ENCODE results near the gene VSIG10L. TPM values are rescaled to one million over a fixed set of nuclear protein-coding genes. Genes with fewer than 3 reads are reported as not detected.

The VSIG10L gene
- total and polyA plus RNA-seq, 9 donors: 0.49 to 1.7 (median 1.2) TPM

DNA sequence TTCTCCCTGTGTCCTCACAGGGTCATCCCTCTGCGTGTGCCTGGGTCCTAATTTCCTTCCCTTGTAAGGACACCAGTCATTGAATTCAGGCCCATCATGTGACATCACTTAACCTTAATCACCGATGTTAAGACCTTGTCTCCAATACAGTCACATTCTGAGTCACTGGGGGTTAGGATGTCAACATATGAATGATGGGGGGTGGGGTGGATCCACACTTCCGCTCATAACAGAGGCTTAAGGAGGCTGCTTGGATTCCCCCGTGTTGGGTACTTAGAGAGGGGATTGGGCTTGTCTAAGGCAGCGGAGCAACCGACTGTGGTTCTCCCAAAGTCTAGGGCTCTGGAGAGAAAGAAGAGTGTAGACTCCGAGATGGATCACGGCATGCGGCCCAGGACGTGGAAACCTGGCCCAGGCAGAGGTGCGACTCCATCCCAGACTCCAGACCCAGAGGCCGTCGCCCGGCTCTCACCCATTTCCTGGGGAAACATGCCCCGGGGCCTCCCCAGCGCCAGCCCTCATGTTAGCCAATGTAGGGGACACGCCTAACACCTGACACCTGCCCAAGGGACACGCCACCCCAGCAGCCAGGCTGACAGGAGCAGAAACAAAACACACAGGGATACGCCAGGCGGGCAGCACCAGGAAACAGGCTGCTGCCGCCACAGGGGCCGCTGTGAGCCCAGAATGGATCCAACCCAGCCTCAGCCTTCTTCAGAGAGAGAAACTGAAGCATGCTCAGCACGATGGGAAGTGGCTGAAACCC, 47.5 kb downstream of the VSIG10L start:
- Histone ChIP-seq H3K4me1 (ENCODE audit: control insufficient read depth, insufficient read depth, low read length) (peaks cover 3% of the 10 kb centered on the region), H3K36me3 (ENCODE audit: control insufficient read depth, insufficient read depth, low read length) (no peaks in the 10 kb centered on the region), H3K4me3 (ENCODE audit: low read length) (no peak overlapping the region), H3K27ac (ENCODE audit: low read length) (no peak overlapping the region), H3K9me3 (replicated peaks; ENCODE audit: control insufficient read depth, low read depth, low read length) (no peaks in the 10 kb centered on the region), H3K27me3 (ENCODE audit: control insufficient read depth, insufficient read depth, low read length) (peaks cover 9% of the 10 kb centered on the region)
- 74% methylated on average over 22 of the region's 23 CpGs for WGBS (ENCODE audit: insufficient coverage)
- no peak for DNase-seq

DNA sequence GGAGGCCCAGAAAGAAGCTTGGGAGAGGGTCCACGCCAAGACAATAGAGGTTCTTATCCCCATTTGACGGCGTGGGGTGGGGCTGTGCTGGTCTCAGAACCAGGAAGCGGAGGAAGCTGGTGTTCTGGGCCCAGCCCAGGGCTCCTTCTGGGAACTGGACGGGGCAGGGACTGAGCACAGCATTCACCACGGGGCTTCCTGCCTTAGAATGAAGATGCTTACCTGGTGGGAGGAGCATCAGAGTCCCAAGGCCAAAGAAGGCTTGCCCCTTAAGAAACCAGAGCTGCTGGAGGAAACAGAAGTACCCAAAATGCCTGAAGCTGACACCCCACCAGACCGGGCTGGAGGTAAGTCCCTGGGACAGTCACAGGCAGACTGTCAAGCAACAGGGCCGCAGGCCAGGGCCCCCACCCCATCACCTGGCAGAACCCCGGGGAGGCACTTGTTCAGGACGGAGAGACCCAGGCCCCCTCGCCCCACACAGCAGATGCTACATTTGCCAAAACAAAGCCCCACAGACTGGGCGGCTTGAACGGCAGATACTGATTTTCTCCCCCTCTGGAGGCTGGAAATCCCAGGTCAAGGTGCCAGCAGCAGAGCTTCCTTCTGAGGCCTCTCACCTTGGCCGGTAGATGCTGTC, 48.2 kb downstream of the VSIG10L start:
- Histone ChIP-seq H3K36me3 (ENCODE audit: control insufficient read depth, insufficient read depth, low read length) (no peaks in the 10 kb centered on the region), H3K27ac (ENCODE audit: low read length) (no peak overlapping the region), H3K27me3 (ENCODE audit: control insufficient read depth, insufficient read depth, low read length) (peaks cover 9% of the 10 kb centered on the region), H3K9me3 (replicated peaks; ENCODE audit: control insufficient read depth, low read depth, low read length) (no peaks in the 10 kb centered on the region), H3K4me1 (ENCODE audit: control insufficient read depth, insufficient read depth, low read length) (peaks cover 3% of the 10 kb centered on the region), H3K4me3 (ENCODE audit: low read length) (no peak overlapping the region)
- 61% methylated on average over 10 of the region's 14 CpGs for WGBS (ENCODE audit: insufficient coverage)
- no peak for DNase-seq

DNA sequence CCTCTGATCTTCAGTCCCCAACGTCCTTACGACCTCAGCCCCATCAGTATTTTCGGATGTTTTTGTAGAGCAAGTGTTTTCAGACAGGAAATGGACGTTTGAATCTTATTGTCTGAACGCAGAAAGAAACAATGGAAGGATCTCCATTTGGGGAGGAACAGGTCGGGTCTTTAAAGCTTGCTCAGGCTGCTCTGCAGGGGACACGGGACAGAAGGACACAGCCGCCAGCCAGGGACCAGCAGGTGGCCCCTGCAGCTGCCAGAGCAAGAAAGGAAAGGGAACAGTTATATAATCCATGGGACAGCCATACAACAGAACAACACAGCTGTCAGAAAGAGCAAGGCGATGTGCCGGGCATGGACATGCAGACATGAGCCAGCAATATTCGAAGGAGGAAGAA, 49.0 kb downstream of the VSIG10L start:
- peaks cover 3% of the 10 kb centered on the region for H3K4me1 ChIP-seq (ENCODE audit: control insufficient read depth, insufficient read depth, low read length)
- WGBS (ENCODE audit: insufficient coverage): 39% methylated on average over 5 of the region's 11 CpGs
- H3K4me3 ChIP-seq (ENCODE audit: low read length): no peak overlapping the region
- peaks cover 9% of the 10 kb centered on the region for H3K27me3 ChIP-seq (ENCODE audit: control insufficient read depth, insufficient read depth, low read length)
- no peak overlapping the region for H3K27ac ChIP-seq (ENCODE audit: low read length)
- DNase-seq: peak; percentile 16
- H3K9me3 ChIP-seq (replicated peaks; ENCODE audit: control insufficient read depth, low read depth, low read length): no peaks in the 10 kb centered on the region
- H3K36me3 ChIP-seq (ENCODE audit: control insufficient read depth, insufficient read depth, low read length): no peaks in the 10 kb centered on the region

DNA sequence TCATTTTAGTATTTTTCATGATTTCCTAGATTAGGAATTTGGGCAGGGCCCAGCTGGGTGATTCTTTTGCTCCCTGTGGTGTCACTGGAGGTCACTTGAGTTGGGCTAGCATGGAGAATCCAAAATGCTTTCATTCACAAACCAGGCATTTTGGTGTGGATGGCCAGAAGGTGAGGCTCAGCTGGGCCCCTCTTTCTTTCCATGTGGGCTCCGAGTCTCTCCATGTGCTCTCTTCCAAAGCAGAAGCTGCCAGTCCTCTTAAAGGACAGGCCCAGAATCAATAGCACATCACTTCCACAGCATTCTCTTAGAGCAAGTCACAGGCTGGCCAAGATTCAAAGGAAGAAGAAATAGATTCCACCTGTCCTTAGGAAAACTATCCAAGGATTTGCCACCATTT, 52.3 kb downstream of the VSIG10L start:
- DNase-seq: no peak
- Histone ChIP-seq H3K36me3 (ENCODE audit: control insufficient read depth, insufficient read depth, low read length) (no peaks in the 10 kb centered on the region), H3K27ac (ENCODE audit: low read length) (no peak overlapping the region), H3K9me3 (replicated peaks; ENCODE audit: control insufficient read depth, low read depth, low read length) (no peaks in the 10 kb centered on the region), H3K27me3 (ENCODE audit: control insufficient read depth, insufficient read depth, low read length) (peaks cover 2% of the 10 kb centered on the region), H3K4me1 (ENCODE audit: control insufficient read depth, insufficient read depth, low read length) (peaks cover 3% of the 10 kb centered on the region), H3K4me3 (ENCODE audit: low read length) (no peak overlapping the region)
- 40% methylated on average over 1 of the region's 1 CpG for WGBS (ENCODE audit: insufficient coverage)

DNA sequence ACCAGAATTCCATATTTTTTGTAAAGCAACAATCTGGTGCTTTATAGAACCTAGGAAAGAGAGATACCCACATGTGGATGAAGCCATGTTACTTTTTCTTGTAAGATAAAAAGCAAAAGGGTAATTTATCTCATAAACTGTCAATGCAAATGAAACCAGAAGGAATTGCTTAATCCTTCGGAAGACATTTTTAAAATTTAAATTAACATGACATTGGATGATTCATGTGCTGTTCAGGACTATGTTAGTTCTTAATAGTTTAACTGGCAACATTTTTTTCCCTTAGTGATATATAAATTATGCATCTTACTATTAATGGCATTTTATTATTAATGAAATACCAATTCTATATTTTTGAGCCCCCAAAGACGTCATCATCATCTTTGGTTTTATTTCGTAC, 56.3 kb downstream of the VSIG10L start:
- no peaks in the 10 kb centered on the region for H3K27me3 ChIP-seq (ENCODE audit: control insufficient read depth, insufficient read depth, low read length)
- no peaks in the 10 kb centered on the region for H3K36me3 ChIP-seq (ENCODE audit: control insufficient read depth, insufficient read depth, low read length)
- no peak overlapping the region for H3K4me3 ChIP-seq (ENCODE audit: low read length)
- no peak for DNase-seq
- H3K4me1 ChIP-seq (ENCODE audit: control insufficient read depth, insufficient read depth, low read length): no peaks in the 10 kb centered on the region
- WGBS (ENCODE audit: insufficient coverage): no CpG with 5 or more reads among the region's 3 CpGs
- H3K27ac ChIP-seq (ENCODE audit: low read length): no peak overlapping the region
- H3K9me3 ChIP-seq (replicated peaks; ENCODE audit: control insufficient read depth, low read depth, low read length): peaks cover 2% of the 10 kb centered on the region

DNA sequence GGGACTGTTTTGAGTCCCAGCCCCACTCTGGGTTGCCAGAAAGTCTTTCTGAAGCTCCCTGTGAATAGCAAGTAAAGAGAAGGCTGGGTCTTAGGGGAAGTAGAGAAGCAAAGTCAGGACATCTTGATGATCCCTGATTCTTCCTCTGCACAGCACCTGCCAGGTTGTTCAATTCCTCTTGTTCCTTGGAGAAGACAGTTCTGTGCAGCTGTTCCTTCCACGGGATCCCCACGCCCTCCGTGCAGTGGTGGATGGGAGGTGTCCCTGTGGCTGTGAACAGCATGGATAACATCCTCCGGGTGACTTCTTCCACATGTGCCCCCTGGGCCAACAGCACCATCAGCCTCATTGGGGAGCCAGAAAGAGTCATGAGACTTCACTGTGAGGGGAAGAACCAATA, 59.6 kb downstream of the VSIG10L start:
- Histone ChIP-seq H3K9me3 (replicated peaks; ENCODE audit: control insufficient read depth, low read depth, low read length) (peaks cover 2% of the 10 kb centered on the region), H3K4me3 (ENCODE audit: low read length) (no peak overlapping the region), H3K27me3 (ENCODE audit: control insufficient read depth, insufficient read depth, low read length) (no peaks in the 10 kb centered on the region), H3K27ac (ENCODE audit: low read length) (no peak overlapping the region), H3K36me3 (ENCODE audit: control insufficient read depth, insufficient read depth, low read length) (no peaks in the 10 kb centered on the region), H3K4me1 (ENCODE audit: control insufficient read depth, insufficient read depth, low read length) (no peaks in the 10 kb centered on the region)
- no peak for DNase-seq
- 37% methylated on average over 3 of the region's 4 CpGs for WGBS (ENCODE audit: insufficient coverage)

Other genes starting within 250 kb of the VSIG10L start
- gene CTU1, start 233.7 kb downstream of the VSIG10L start, total RNA-seq: 4.8 TPM
- 1 to 10 TPM; 2.7 to 4.3 (median 3.3) TPM for gene CTU1, start 233.7 kb downstream of the VSIG10L start, polyA plus RNA-seq (ENCODE audit: insufficient read depth in 1 of 8, insufficient read length in 8 of 8, low replicate concordance in 1 of 8)
- 0.53 TPM for gene SIGLEC9, start 217.2 kb downstream of the VSIG10L start, total RNA-seq
- gene SIGLEC9, start 217.2 kb downstream of the VSIG10L start, polyA plus RNA-seq (ENCODE audit: insufficient read depth in 1 of 8, insufficient read length in 8 of 8, low replicate concordance in 1 of 8): 1 to 10 TPM in 5 of 8 donors, under 1 TPM in 3; 0.54 to 1.4 (median 1.1) TPM
- gene SIGLEC7, start 199.8 kb downstream of the VSIG10L start, total RNA-seq: 0.40 TPM
- 1 to 10 TPM in 1 of 8 donors, under 1 TPM in 7; 0.41 to 1.1 (median 0.63) TPM for gene SIGLEC7, start 199.8 kb downstream of the VSIG10L start, polyA plus RNA-seq (ENCODE audit: insufficient read depth in 1 of 8, insufficient read length in 8 of 8, low replicate concordance in 1 of 8)
- gene CD33, start 117.1 kb downstream of the VSIG10L start, total RNA-seq: 2.3 TPM
- gene CD33, start 117.1 kb downstream of the VSIG10L start, polyA plus RNA-seq (ENCODE audit: insufficient read depth in 1 of 8, insufficient read length in 8 of 8, low replicate concordance in 1 of 8): 1 to 10 TPM; 2.2 to 3.9 (median 2.8) TPM
- gene SIGLECL1, start 91.1 kb downstream of the VSIG10L start, total RNA-seq: not detected
- not detected for gene SIGLECL1, start 91.1 kb downstream of the VSIG10L start, polyA plus RNA-seq (ENCODE audit: insufficient read depth in 1 of 8, insufficient read length in 8 of 8, low replicate concordance in 1 of 8)
- not detected for gene IGLON5, start 30.5 kb downstream of the VSIG10L start, total RNA-seq
- under 1 TPM; 0.14 to 0.73 (median 0.21) TPM for gene IGLON5, start 30.5 kb downstream of the VSIG10L start, polyA plus RNA-seq (ENCODE audit: insufficient read depth in 1 of 8, insufficient read length in 8 of 8, low replicate concordance in 1 of 8)
- gene ETFB, start 24.2 kb upstream of the VSIG10L start, total RNA-seq: 50.1 TPM
- gene ETFB, start 24.2 kb upstream of the VSIG10L start, polyA plus RNA-seq (ENCODE audit: insufficient read depth in 1 of 8, insufficient read length in 8 of 8, low replicate concordance in 1 of 8): 10 to 100 TPM; 49.5 to 56.8 (median 53.7) TPM
- 0.44 TPM for gene CLDND2, start 26.9 kb upstream of the VSIG10L start, total RNA-seq
- 1 to 10 TPM in 4 of 8 donors, under 1 TPM in 4; 0.46 to 1.7 (median 1.0) TPM for gene CLDND2, start 26.9 kb upstream of the VSIG10L start, polyA plus RNA-seq (ENCODE audit: insufficient read depth in 1 of 8, insufficient read length in 8 of 8, low replicate concordance in 1 of 8)
- gene NKG7, start 30.5 kb upstream of the VSIG10L start, total RNA-seq: 0.80 TPM
- gene NKG7, start 30.5 kb upstream of the VSIG10L start, polyA plus RNA-seq (ENCODE audit: insufficient read depth in 1 of 8, insufficient read length in 8 of 8, low replicate concordance in 1 of 8): 1 to 10 TPM; 1.6 to 3.9 (median 2.2) TPM
- not detected for gene LIM2, start 45.8 kb upstream of the VSIG10L start, total RNA-seq
- not detected for gene LIM2, start 45.8 kb upstream of the VSIG10L start, polyA plus RNA-seq (ENCODE audit: insufficient read depth in 1 of 8, insufficient read length in 8 of 8, low replicate concordance in 1 of 8)
- gene C19orf84, start 48.5 kb upstream of the VSIG10L start, total RNA-seq: not detected
- under 1 TPM in 2 of 8 donors, not detected in 6; 0.17 to 0.44 TPM for gene C19orf84, start 48.5 kb upstream of the VSIG10L start, polyA plus RNA-seq (ENCODE audit: insufficient read depth in 1 of 8, insufficient read length in 8 of 8, low replicate concordance in 1 of 8)
- 0.22 TPM for gene SIGLEC10, start 75.5 kb upstream of the VSIG10L start, total RNA-seq
- gene SIGLEC10, start 75.5 kb upstream of the VSIG10L start, polyA plus RNA-seq (ENCODE audit: insufficient read depth in 1 of 8, insufficient read length in 8 of 8, low replicate concordance in 1 of 8): 1 to 10 TPM in 6 of 8 donors, under 1 TPM in 2; 0.49 to 1.6 (median 1.1) TPM
- 0.04 TPM for gene SIGLEC8, start 116.3 kb upstream of the VSIG10L start, total RNA-seq
- gene SIGLEC8, start 116.3 kb upstream of the VSIG10L start, polyA plus RNA-seq (ENCODE audit: insufficient read depth in 1 of 8, insufficient read length in 8 of 8, low replicate concordance in 1 of 8): under 1 TPM in 4 of 8 donors, not detected in 4; 0.06 to 0.23 (median 0.08) TPM
- not detected for gene CEACAM18, start 136.4 kb upstream of the VSIG10L start, total RNA-seq
- not detected for gene CEACAM18, start 136.4 kb upstream of the VSIG10L start, polyA plus RNA-seq (ENCODE audit: insufficient read depth in 1 of 8, insufficient read length in 8 of 8, low replicate concordance in 1 of 8)
- not detected for gene SIGLEC12, start 159.7 kb upstream of the VSIG10L start, total RNA-seq
- gene SIGLEC12, start 159.7 kb upstream of the VSIG10L start, polyA plus RNA-seq (ENCODE audit: insufficient read depth in 1 of 8, insufficient read length in 8 of 8, low replicate concordance in 1 of 8): under 1 TPM in 5 of 8 donors, not detected in 3; 0.11 to 0.48 (median 0.20) TPM
- 0.22 TPM for gene SIGLEC6, start 189.5 kb upstream of the VSIG10L start, total RNA-seq
- gene SIGLEC6, start 189.5 kb upstream of the VSIG10L start, polyA plus RNA-seq (ENCODE audit: insufficient read depth in 1 of 8, insufficient read length in 8 of 8, low replicate concordance in 1 of 8): under 1 TPM in 4 of 8 donors, not detected in 4; 0.07 to 0.29 (median 0.18) TPM
- 6.6 TPM for gene ZNF175, start 229.1 kb upstream of the VSIG10L start, total RNA-seq
- gene ZNF175, start 229.1 kb upstream of the VSIG10L start, polyA plus RNA-seq (ENCODE audit: insufficient read depth in 1 of 8, insufficient read length in 8 of 8, low replicate concordance in 1 of 8): 1 to 10 TPM; 6.5 to 9.7 (median 7.7) TPM

All from muscle of leg (tissue), 11 donors.